Mucosa of gallbladder (tissue), 1 donor: Measurements from ENCODE around the gene RALGPS1. TPM values are rescaled to one million over a fixed set of nuclear protein-coding genes. Genes with fewer than 3 reads are reported as not detected.
"Not testable (repeated sequence)": the region's sequence is repeated elsewhere in the genome, so short reads cannot be mapped to it uniquely, and the experiment has no call there.

Experiments used
- DNase-seq: peaks from one replicate; pipeline ENCODE4 v3.0.0-alpha.2; 2020; ENCODE audit warnings: low spot score
- total RNA-seq: library from RNA; stranded (reverse); gene quantifications from one replicate; pipeline ENCODE4 v1.2.1, GENCODE V29; 2021
- donor health status: DM: no; HTN: no; CAD: no.

RALGPS1 gene
- total RNA-seq, 1 donor from 2014 or later = 34.7 TPM

GRCh38 chr9:127136081-127136879, 221.7 kb downstream of the RALGPS1 start:
- no peak for DNase-seq

GRCh38 chr9:127136880-127137639, 222.5 kb downstream of the RALGPS1 start:
- no peak for DNase-seq

- DNase-seq = no peak
These were observed 223.2 kb downstream of the RALGPS1 start for GRCh38 chr9:127137640-127138360.

GRCh38 chr9:127138444-127138843, 223.9 kb downstream of the RALGPS1 start:
- DNase-seq = no peak

GRCh38 chr9:127139071-127139731, 224.6 kb downstream of the RALGPS1 start:
- DNase-seq = no peak

GRCh38 chr9:127139775-127140174, 225.2 kb downstream of the RALGPS1 start:
- no peak for DNase-seq

- peak; percentile 5 for DNase-seq
These were observed 225.6 kb downstream of the RALGPS1 start for GRCh38 chr9:127140181-127140580.

- DNase-seq = no peak
These were observed 226.5 kb downstream of the RALGPS1 start for GRCh38 chr9:127140842-127141675.

- DNase-seq = no peak
These were observed 227.7 kb downstream of the RALGPS1 start for GRCh38 chr9:127142291-127142690.

GRCh38 chr9:127142931-127143464, 228.4 kb downstream of the RALGPS1 start:
- DNase-seq = no peak

GRCh38 chr9:127143920-127144465, 229.4 kb downstream of the RALGPS1 start:
- no peak for DNase-seq

GRCh38 chr9:127144670-127145445, 230.3 kb downstream of the RALGPS1 start:
- DNase-seq = no peak

- DNase-seq = not testable (repeated sequence)
These were observed 232.3 kb downstream of the RALGPS1 start for GRCh38 chr9:127146841-127147240.

GRCh38 chr9:127147251-127147650, 232.7 kb downstream of the RALGPS1 start:
- DNase-seq = no peak

GRCh38 chr9:127148014-127148413, 233.4 kb downstream of the RALGPS1 start:
- no peak for DNase-seq

- no peak for DNase-seq
These were observed 234.4 kb downstream of the RALGPS1 start for GRCh38 chr9:127149010-127149409.

- no peak for DNase-seq
These were observed 235.1 kb downstream of the RALGPS1 start for GRCh38 chr9:127149463-127150390.

- DNase-seq = no peak
These were observed 238.9 kb downstream of the RALGPS1 start for GRCh38 chr9:127153501-127153900.
